ACC112 (cell line): ENCODE results near the gene NCR1.
"Not testable (repeated sequence)": the region's sequence is repeated elsewhere in the genome, so short reads cannot be mapped to it uniquely, and the experiment has no call there.

Source experiments
- H2AFZ ChIP-seq: fragments of 200-600 bp; sonication (generic); one replicate; pipeline ENCODE4 v1.6.0; 2017; ENCODE audit warnings: antibody characterized with exemption, low read length; ENCODE audit not compliant: unreplicated experiment
- H3K27ac ChIP-seq: fragments of 200-600 bp; sonication (generic); 2 replicates; pipeline ENCODE4 v1.5.1; 2014; ENCODE audit warnings: low read depth, mild to moderate bottlenecking, antibody characterized with exemption, low read length, moderate library complexity
- H3K27me3 ChIP-seq: fragments of 200-600 bp; sonication (generic); 2 replicates; pipeline ENCODE4 v1.6.1; 2014; ENCODE audit warnings: mild to moderate bottlenecking, antibody characterized with exemption, low read length, moderate library complexity, mixed read lengths; ENCODE audit not compliant: insufficient read depth
- H3K36me3 ChIP-seq: fragments of 200-600 bp; sonication (generic); 2 replicates; pipeline ENCODE4 v1.6.1; 2016; ENCODE audit warnings: mild to moderate bottlenecking, antibody characterized with exemption, low read length, moderate library complexity, mixed read lengths; ENCODE audit not compliant: insufficient read depth
- H3K4me1 ChIP-seq: fragments of 200-600 bp; sonication (generic); one replicate; pipeline ENCODE4 v1.6.1; 2016; ENCODE audit warnings: low read length, mixed read lengths; ENCODE audit not compliant: insufficient read depth, unreplicated experiment, control insufficient read depth
- H3K4me3 ChIP-seq: fragments of 200-600 bp; sonication (generic); 2 replicates; pipeline ENCODE4 v1.5.1; 2014; ENCODE audit warnings: mild to moderate bottlenecking, low read depth, low read length
- H3K79me2 ChIP-seq: fragments of 200-600 bp; sonication (generic); one replicate; pipeline ENCODE4 v1.6.0; 2016; ENCODE audit warnings: low read length; ENCODE audit not compliant: control insufficient read depth, unreplicated experiment, insufficient read depth

The NCR1 gene

GRCh38 chr19:54906819-54907218 is 871 bp downstream of the NCR1 start:
- Histone ChIP-seq H3K27me3 (no peaks in the 10 kb centered on the region), H3K27ac (no peak overlapping the region), H2AFZ (no peak overlapping the region), H3K4me1 (no peaks in the 10 kb centered on the region), H3K36me3 (no peaks in the 10 kb centered on the region), H3K4me3 (no peak overlapping the region), H3K79me2 (no peaks in the 10 kb centered on the region)

- not testable (repeated sequence) for H3K27ac ChIP-seq
Measured at GRCh38 chr19:54907899-54908298, 2.0 kb downstream of the NCR1 start.

GRCh38 chr19:54916822-54917221 is 10.9 kb downstream of the NCR1 start:
- no peak overlapping the region for H3K4me3 ChIP-seq
- no peaks in the 10 kb centered on the region for H3K27me3 ChIP-seq
- no peak overlapping the region for H2AFZ ChIP-seq

More at GRCh38 chr19:54907899-54908298, 2.0 kb downstream of the NCR1 start:
- H3K79me2 ChIP-seq, H3K36me3 ChIP-seq, H3K4me3 ChIP-seq, H2AFZ ChIP-seq, H3K27me3 ChIP-seq, H3K4me1 ChIP-seq: not testable (repeated sequence)

GRCh38 chr19:54918499-54918898 is 12.6 kb downstream of the NCR1 start:
- Histone ChIP-seq H3K79me2 (no peaks in the 10 kb centered on the region), H2AFZ (no peak overlapping the region), H3K4me1 (no peaks in the 10 kb centered on the region), H3K4me3 (no peak overlapping the region), H3K36me3 (no peaks in the 10 kb centered on the region), H3K27me3 (no peaks in the 10 kb centered on the region), H3K27ac (no peak overlapping the region)

More at GRCh38 chr19:54916822-54917221, 10.9 kb downstream of the NCR1 start:
- Histone ChIP-seq H3K4me1 (no peaks in the 10 kb centered on the region), H3K79me2 (no peaks in the 10 kb centered on the region), H3K27ac (no peak overlapping the region), H3K36me3 (no peaks in the 10 kb centered on the region)

GRCh38 chr19:54919646-54920563 is 14.0 kb downstream of the NCR1 start:
- not testable (repeated sequence) for H3K27ac ChIP-seq, H3K4me3 ChIP-seq, H2AFZ ChIP-seq, H3K4me1 ChIP-seq, H3K79me2 ChIP-seq, H3K27me3 ChIP-seq, H3K36me3 ChIP-seq

- Histone ChIP-seq H3K4me3 (no peak overlapping the region), H3K36me3 (no peaks in the 10 kb centered on the region), H3K4me1 (no peaks in the 10 kb centered on the region), H3K27me3 (no peaks in the 10 kb centered on the region), H3K79me2 (no peaks in the 10 kb centered on the region), H2AFZ (no peak overlapping the region), H3K27ac (no peak overlapping the region)
Measured at GRCh38 chr19:54921082-54921481, 15.1 kb downstream of the NCR1 start.

GRCh38 chr19:54923276-54923675 is 17.3 kb downstream of the NCR1 start:
- Histone ChIP-seq H3K4me3 (no peak overlapping the region), H3K27me3 (no peaks in the 10 kb centered on the region), H3K4me1 (no peaks in the 10 kb centered on the region), H3K27ac (no peak overlapping the region), H3K36me3 (no peaks in the 10 kb centered on the region), H3K79me2 (no peaks in the 10 kb centered on the region), H2AFZ (no peak overlapping the region)

GRCh38 chr19:54928299-54928698 is 22.4 kb downstream of the NCR1 start:
- Histone ChIP-seq H3K4me3 (no peak overlapping the region), H3K4me1 (no peaks in the 10 kb centered on the region), H3K36me3 (no peaks in the 10 kb centered on the region), H2AFZ (no peak overlapping the region), H3K27ac (no peak overlapping the region), H3K27me3 (no peaks in the 10 kb centered on the region), H3K79me2 (no peaks in the 10 kb centered on the region)

GRCh38 chr19:54937926-54938325 is 32.0 kb downstream of the NCR1 start:
- no peaks in the 10 kb centered on the region for H3K27me3 ChIP-seq
- H3K79me2 ChIP-seq, result no peaks in the 10 kb centered on the region
- no peak overlapping the region for H2AFZ ChIP-seq
- no peaks in the 10 kb centered on the region for H3K4me1 ChIP-seq
- H3K27ac ChIP-seq, result no peak overlapping the region
- H3K36me3 ChIP-seq, result no peaks in the 10 kb centered on the region
- no peak overlapping the region for H3K4me3 ChIP-seq

- H3K79me2 ChIP-seq, result no peaks in the 10 kb centered on the region
- H3K36me3 ChIP-seq, result no peaks in the 10 kb centered on the region
- H3K27me3 ChIP-seq, result no peaks in the 10 kb centered on the region
- H2AFZ ChIP-seq, result no peak overlapping the region
- no peak overlapping the region for H3K4me3 ChIP-seq
- H3K27ac ChIP-seq, result no peak overlapping the region
- H3K4me1 ChIP-seq, result no peaks in the 10 kb centered on the region
Measured at GRCh38 chr19:54938906-54939305, 33.0 kb downstream of the NCR1 start.

- H3K4me3 ChIP-seq, H3K4me1 ChIP-seq, H3K27ac ChIP-seq, H2AFZ ChIP-seq, H3K36me3 ChIP-seq, H3K27me3 ChIP-seq, H3K79me2 ChIP-seq: not testable (repeated sequence)
Measured at GRCh38 chr19:54939538-54939937, 33.6 kb downstream of the NCR1 start.
